Glutamatergic neuron (in vitro differentiated cells): Measurements from ENCODE around the gene PIGQ. TPM values are rescaled to one million over a fixed set of nuclear protein-coding genes. Genes with fewer than 3 reads are reported as not detected.
A peak's percentile ranks its signal among the peaks of the same experiment; 100 is the strongest.

ENCODE experiments used
- DNase-seq: peaks from one replicate; pipeline ENCODE4 v3.0.0; 2022
- H3K27ac Mint-ChIP-seq: one replicate; pipeline ENCODE4 v1.8.0; 2020; ENCODE audit warnings: mild to moderate bottlenecking, mixed read lengths, inconsistent platforms; ENCODE audit not compliant: unreplicated experiment
- H3K27me3 Mint-ChIP-seq: one replicate; pipeline ENCODE4 v1.8.0; 2020; ENCODE audit warnings: mild to moderate bottlenecking, moderate library complexity, mixed read lengths, inconsistent platforms; ENCODE audit not compliant: unreplicated experiment
- H3K36me3 Mint-ChIP-seq: one replicate; pipeline ENCODE4 v1.8.0; 2020; ENCODE audit warnings: mild to moderate bottlenecking, mixed read lengths, inconsistent platforms; ENCODE audit not compliant: unreplicated experiment
- H3K4me1 Mint-ChIP-seq: one replicate; pipeline ENCODE4 v1.8.0; 2020; ENCODE audit warnings: mild to moderate bottlenecking, low read depth, mixed read lengths, inconsistent platforms; ENCODE audit not compliant: unreplicated experiment
- H3K4me3 Mint-ChIP-seq: one replicate; pipeline ENCODE4 v1.8.0; 2020; ENCODE audit warnings: mild to moderate bottlenecking, mixed read lengths, inconsistent platforms; ENCODE audit not compliant: unreplicated experiment
- H3K9me3 Mint-ChIP-seq: one replicate; pipeline ENCODE4 v1.8.0; 2020; ENCODE audit warnings: mild to moderate bottlenecking, moderate library complexity, mixed read lengths, inconsistent platforms; ENCODE audit not compliant: unreplicated experiment
- total RNA-seq: library from RNA; stranded (reverse); fragmentation: NEBNext Ultra II Directional; extraction: Animal tissue kit (Norgen Biotek cat#: 25700); gene quantifications from one replicate; pipeline ENCODE4 v1.2.1, GENCODE V29; 2021; ENCODE audit not compliant: unreplicated experiment
- TF ChIP-seq, protein P1 (sequence below): fragments of 200-600 bp; sonication (generic); IDR thresholded peaks from one replicate; pipeline ENCODE4 v1.5.0; 2021; ENCODE audit not compliant: partially characterized antibody, unreplicated experiment

The PIGQ gene
- total RNA-seq, 1 donor from 2014 or later, result 85.0 TPM

DNA sequence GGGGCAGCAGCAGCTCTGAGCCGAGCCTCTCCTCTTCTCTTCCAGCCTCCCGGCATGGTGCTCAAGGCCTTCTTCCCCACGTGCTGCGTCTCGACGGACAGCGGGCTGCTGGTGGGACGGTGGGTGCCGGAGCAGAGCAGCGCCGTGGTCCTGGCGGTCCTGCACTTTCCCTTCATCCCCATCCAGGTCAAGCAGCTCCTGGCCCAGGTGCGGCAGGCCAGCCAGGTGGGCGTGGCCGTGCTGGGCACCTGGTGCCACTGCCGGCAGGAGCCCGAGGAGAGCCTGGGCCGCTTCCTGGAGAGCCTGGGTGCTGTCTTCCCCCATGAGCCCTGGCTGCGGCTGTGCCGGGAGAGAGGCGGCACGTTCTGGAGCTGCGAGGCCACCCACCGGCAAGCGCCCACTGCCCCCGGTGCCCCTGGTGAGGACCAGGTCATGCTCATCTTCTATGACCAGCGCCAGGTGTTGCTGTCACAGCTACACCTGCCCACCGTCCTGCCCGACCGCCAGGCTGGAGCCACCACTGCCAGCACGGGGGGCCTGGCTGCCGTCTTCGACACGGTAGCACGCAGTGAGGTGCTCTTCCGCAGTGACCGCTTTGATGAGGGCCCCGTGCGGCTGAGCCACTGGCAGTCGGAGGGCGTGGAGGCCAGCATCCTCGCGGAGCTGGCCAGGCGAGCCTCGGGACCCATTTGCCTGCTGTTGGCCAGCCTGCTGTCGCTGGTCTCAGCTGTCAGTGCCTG, 4.4 kb downstream of the PIGQ start:
- H3K27ac Mint-ChIP-seq, result no peak overlapping the region
- DNase-seq, result no peak
- no peaks in the 10 kb centered on the region for H3K36me3 Mint-ChIP-seq
- peaks cover 2% of the 10 kb centered on the region for H3K27me3 Mint-ChIP-seq
- peaks cover 15% of the 10 kb centered on the region for H3K9me3 Mint-ChIP-seq
- TF ChIP-seq, protein P1, sequence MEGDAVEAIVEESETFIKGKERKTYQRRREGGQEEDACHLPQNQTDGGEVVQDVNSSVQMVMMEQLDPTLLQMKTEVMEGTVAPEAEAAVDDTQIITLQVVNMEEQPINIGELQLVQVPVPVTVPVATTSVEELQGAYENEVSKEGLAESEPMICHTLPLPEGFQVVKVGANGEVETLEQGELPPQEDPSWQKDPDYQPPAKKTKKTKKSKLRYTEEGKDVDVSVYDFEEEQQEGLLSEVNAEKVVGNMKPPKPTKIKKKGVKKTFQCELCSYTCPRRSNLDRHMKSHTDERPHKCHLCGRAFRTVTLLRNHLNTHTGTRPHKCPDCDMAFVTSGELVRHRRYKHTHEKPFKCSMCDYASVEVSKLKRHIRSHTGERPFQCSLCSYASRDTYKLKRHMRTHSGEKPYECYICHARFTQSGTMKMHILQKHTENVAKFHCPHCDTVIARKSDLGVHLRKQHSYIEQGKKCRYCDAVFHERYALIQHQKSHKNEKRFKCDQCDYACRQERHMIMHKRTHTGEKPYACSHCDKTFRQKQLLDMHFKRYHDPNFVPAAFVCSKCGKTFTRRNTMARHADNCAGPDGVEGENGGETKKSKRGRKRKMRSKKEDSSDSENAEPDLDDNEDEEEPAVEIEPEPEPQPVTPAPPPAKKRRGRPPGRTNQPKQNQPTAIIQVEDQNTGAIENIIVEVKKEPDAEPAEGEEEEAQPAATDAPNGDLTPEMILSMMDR, result no peak
- peaks cover 14% of the 10 kb centered on the region for H3K4me1 Mint-ChIP-seq
- H3K4me3 Mint-ChIP-seq, result no peak overlapping the region

DNA sequence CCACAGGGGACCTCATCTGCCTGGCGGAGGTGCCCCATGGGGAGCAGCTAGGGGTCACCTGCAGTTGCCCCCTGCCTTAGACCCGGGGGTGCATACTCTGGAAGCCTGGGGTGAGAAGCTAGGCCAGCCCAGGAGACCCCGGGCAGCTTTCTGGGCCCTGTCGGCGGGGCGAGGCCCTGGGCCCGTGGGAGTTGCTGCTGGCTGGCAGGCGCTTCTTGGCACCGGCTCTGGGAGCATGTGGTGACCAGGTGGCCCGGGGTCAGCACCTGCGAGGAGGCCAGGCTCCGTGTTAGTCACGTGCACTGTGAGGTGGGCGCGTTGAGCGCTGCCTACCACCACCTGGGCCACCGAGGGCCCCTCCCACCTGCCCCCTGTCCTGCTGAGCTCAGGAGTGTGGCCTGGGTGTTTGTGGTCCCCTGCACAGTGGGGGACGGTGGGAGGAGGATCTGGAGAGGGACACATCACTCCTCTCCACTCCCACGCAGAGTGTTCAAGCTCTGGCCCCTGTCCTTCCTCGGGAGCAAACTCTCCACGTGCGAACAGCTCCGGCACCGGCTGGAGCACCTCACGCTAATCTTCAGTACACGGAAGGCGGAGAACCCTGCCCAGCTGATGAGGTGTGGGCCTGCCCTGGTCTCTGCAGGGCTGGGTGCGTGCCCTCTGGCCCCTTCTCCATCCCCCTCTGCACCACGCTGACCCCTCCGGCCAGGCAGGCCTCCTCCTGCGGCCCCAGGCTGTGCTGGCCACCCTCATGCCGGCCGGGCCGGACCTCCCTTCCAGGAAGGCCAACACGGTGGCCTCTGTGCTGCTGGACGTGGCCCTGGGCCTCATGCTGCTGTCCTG, 5.8 kb downstream of the PIGQ start:
- DNase-seq, result no peak
- TF ChIP-seq, protein P1, result no peak
- no peak overlapping the region for H3K27ac Mint-ChIP-seq
- H3K27me3 Mint-ChIP-seq, result peaks cover 2% of the 10 kb centered on the region
- H3K36me3 Mint-ChIP-seq, result no peaks in the 10 kb centered on the region
- H3K4me3 Mint-ChIP-seq, result no peak overlapping the region
- peaks cover 11% of the 10 kb centered on the region for H3K9me3 Mint-ChIP-seq
- peaks cover 12% of the 10 kb centered on the region for H3K4me1 Mint-ChIP-seq

DNA sequence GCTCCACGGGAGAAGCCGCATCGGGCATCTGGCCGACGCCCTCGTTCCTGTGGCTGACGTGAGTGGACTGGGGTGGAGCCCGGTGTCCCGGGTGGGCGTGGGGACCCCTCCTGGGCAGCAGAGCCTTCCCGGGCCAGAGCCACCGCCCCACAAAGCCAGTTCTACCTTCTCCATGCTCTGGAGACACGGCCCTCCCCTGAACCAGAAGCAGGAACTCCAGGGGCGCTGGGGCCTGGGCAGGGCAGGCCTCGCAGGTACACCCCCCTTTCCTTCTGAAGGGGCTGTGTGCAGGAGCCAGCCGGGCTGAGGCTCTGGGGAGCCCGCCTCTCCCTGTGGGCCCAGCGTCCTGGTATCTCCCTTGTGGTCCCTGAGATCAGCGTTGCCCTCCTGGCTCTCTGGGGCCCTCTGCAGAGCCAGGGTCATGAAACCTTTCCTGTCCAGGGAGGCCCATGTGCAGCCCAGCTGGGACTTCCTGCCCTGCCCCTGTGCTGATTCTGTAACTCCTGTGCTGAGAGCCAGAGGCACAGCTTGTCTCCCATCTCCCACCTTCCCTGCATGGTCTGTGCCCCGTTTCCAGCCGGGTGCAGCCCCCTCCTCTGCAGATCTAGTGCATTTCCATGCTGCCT, 6.5 kb downstream of the PIGQ start:
- Mint-ChIP-seq H3K27ac (peak overlapping the region; percentile 69), H3K36me3 (no peaks in the 10 kb centered on the region), H3K4me3 (no peak overlapping the region), H3K27me3 (peaks cover 2% of the 10 kb centered on the region), H3K9me3 (peaks cover 6% of the 10 kb centered on the region), H3K4me1 (peaks cover 11% of the 10 kb centered on the region)
- DNase-seq, result no peak
- TF ChIP-seq, protein P1, result no peak

DNA sequence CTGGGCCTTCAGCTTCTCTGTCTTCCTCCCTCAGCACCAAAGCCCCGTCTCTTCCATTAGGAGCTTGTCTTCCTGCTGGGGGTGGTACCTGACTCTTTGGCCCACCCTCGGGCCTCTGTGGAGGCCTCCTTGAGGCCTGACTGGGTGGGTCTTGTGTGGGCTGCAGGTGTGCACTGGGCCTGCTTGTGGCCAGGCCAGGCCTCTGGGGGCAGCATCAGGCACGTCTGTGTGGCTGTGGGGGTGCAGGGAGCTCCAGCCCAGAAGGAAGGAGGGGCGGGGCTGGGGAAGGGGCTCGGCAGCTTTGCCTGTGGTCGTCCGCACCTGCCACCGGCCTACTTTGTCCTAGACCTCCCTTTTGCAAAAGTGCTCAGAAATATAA, 7.0 kb downstream of the PIGQ start:
- Mint-ChIP-seq H3K27me3 (peaks cover 2% of the 10 kb centered on the region), H3K4me3 (no peak overlapping the region), H3K4me1 (peaks cover 6% of the 10 kb centered on the region), H3K9me3 (peaks cover 3% of the 10 kb centered on the region), H3K36me3 (no peaks in the 10 kb centered on the region), H3K27ac (peak overlapping the region; percentile 69)
- TF ChIP-seq, protein P1, result no peak
- DNase-seq, result no peak

DNA sequence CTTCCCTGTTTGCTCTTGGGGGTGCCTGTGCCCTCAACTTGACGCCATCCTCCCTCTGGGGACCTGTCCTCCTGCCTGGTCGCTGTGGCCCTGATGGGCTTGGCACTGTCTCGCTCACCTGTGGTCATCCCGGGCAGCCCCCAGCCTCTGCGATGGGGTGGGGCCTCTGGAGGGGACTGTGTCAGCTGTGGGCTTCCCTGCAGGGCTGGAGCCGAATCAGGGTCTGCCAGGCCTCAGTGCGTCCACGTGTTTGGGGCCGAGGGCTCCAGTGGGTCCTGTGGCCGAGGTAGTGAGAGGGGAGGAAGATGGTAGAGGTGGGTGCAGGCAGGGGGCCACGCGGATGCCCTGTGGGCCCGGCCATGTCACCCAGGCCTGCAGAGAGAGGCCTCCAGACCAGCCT, 8.0 kb downstream of the PIGQ start:
- DNase-seq, result no peak
- Mint-ChIP-seq H3K4me3 (no peak overlapping the region), H3K9me3 (no peaks in the 10 kb centered on the region), H3K36me3 (no peaks in the 10 kb centered on the region), H3K4me1 (peaks cover 3% of the 10 kb centered on the region), H3K27ac (no peak overlapping the region), H3K27me3 (peaks cover 2% of the 10 kb centered on the region)
- TF ChIP-seq, protein P1, result no peak
